Naive thymus-derived CD8-positive, alpha-beta T cell (primary cell): ENCODE results near the gene ARFGAP1. TPM values are rescaled to one million over a fixed set of nuclear protein-coding genes. Genes with fewer than 3 reads are reported as not detected.
"Not testable (repeated sequence)": the region's sequence is repeated elsewhere in the genome, so short reads cannot be mapped to it uniquely, and the experiment has no call there.

Source experiments
- ATAC-seq, 2 donors: fragments of 150-1000 bp; cut with Tn5 transposase in 1 of 2; sonication (Bioruptor Pico), chemical (Tn5 transposase) in 1 of 2; 1 replicate in 1 of 2; 2 replicates in 1 of 2; pipeline ENCODE4 v1.10.0; 2021; ENCODE audit warnings: mild to moderate bottlenecking in 2 of 2, moderate library complexity in 2 of 2
- POLR2A ChIA-PET: fragments of 350-600 bp; sonication (Branson Sonifier 250); formaldehyde crosslinking; loops from one replicate; lab custom pipeline; 2021; ENCODE audit warnings: antibody characterized with exemption; lab: Charles Lee
- DNase-seq, 10 donors: peaks; one replicate each; pipeline versions ENCODE4 v3.0.0 to v3.0.0-alpha.2; 2020 to 2022
- H3K27ac Mint-ChIP-seq, 10 donors: one replicate each; pipeline ENCODE4 v1.8.0; 2020 to 2022; ENCODE audit warnings: mild to moderate bottlenecking in 10 of 10, mixed read lengths in 10 of 10, moderate library complexity in 4 of 10, inconsistent platforms in 1 of 10
- H3K27me3 Mint-ChIP-seq, 5 donors: one replicate each; pipeline ENCODE4 v1.8.0; 2021 to 2022; ENCODE audit warnings: mixed read lengths in 5 of 5
- H3K36me3 Mint-ChIP-seq, 3 donors: one replicate each; pipeline ENCODE4 v1.8.0; 2020 to 2022; ENCODE audit warnings: mixed read lengths in 3 of 3, mild to moderate bottlenecking in 2 of 3, inconsistent platforms in 1 of 3
- H3K4me1 Mint-ChIP-seq, 4 donors: one replicate each; pipeline ENCODE4 v1.8.0; 2021 to 2022; ENCODE audit warnings: mixed read lengths in 4 of 4
- H3K4me3 Mint-ChIP-seq, 10 donors: one replicate each; pipeline ENCODE4 v1.8.0; 2020 to 2022; ENCODE audit warnings: mild to moderate bottlenecking in 10 of 10, mixed read lengths in 10 of 10, moderate library complexity in 6 of 10, inconsistent platforms in 1 of 10
- H3K9me3 Mint-ChIP-seq, 9 donors: one replicate each; pipeline ENCODE4 v1.8.0; 2020 to 2022; ENCODE audit warnings: mixed read lengths in 9 of 9, mild to moderate bottlenecking in 3 of 9, inconsistent platforms in 1 of 9, moderate library complexity in 1 of 9
- polyA plus RNA-seq, 3 donors: library from polyadenylated mRNA; unstranded; fragments of 300-500 nt; fragmentation: Illumina TruSeq; gene quantifications; one replicate each; pipeline ENCODE4 v1.2.3, GENCODE V29; 2021
- total RNA-seq, 8 experiments: library from RNA in 2 of 8; stranded (reverse) in 2 of 8; gene quantifications; one replicate each; pipeline ENCODE4 v1.2.3 and lab custom pipeline; 2021 to 2026

ARFGAP1 gene
- total and polyA plus RNA-seq, 5 experiments from 2014 or later: 11.5 to 101 (median 19.4) TPM

GRCh38 chr20:63303095-63303666, 30.6 kb downstream of the ARFGAP1 start:
- peaks cover 15 to 44% (median 25%) of the 10 kb centered on the region in 5 donors for H3K27me3 Mint-ChIP-seq
- POLR2A ChIA-PET: no interaction called here
- H3K9me3 Mint-ChIP-seq: peaks cover 0 to 17% (median 7%) of the 10 kb centered on the region in 9 donors
- DNase-seq (no peak), ATAC-seq (no peak)
- H3K27ac Mint-ChIP-seq: no peak overlapping the region
- no peak overlapping the region for H3K4me3 Mint-ChIP-seq
- peaks cover 0 to 3% (median 0%) of the 10 kb centered on the region in 4 donors for H3K4me1 Mint-ChIP-seq
- H3K36me3 Mint-ChIP-seq: peaks cover 0 to 18% (median 2%) of the 10 kb centered on the region in 3 donors

GRCh38 chr20:63305393-63305792, 32.8 kb downstream of the ARFGAP1 start:
- DNase-seq (no peak), ATAC-seq (no peak)
- H3K36me3 Mint-ChIP-seq: peaks cover 0 to 14% (median 0%) of the 10 kb centered on the region in 3 donors
- peaks cover 8 to 41% (median 14%) of the 10 kb centered on the region in 5 donors for H3K27me3 Mint-ChIP-seq
- POLR2A ChIA-PET: no interaction called here
- H3K9me3 Mint-ChIP-seq: peaks cover 0 to 17% (median 7%) of the 10 kb centered on the region in 9 donors
- H3K27ac Mint-ChIP-seq: no peak overlapping the region
- no peak overlapping the region for H3K4me3 Mint-ChIP-seq
- peaks cover 0 to 2% (median 0%) of the 10 kb centered on the region in 4 donors for H3K4me1 Mint-ChIP-seq

GRCh38 chr20:63305933-63306672, 33.5 kb downstream of the ARFGAP1 start:
- H3K4me1 Mint-ChIP-seq, ATAC-seq, H3K4me3 Mint-ChIP-seq, H3K27ac Mint-ChIP-seq, DNase-seq, POLR2A ChIA-PET: not testable (repeated sequence)
- Mint-ChIP-seq H3K27me3 (peaks cover 8 to 40% (median 14%) of the 10 kb centered on the region in 5 donors), H3K9me3 (peaks cover 0 to 16% (median 7%) of the 10 kb centered on the region in 9 donors), H3K36me3 (peaks cover 0 to 14% (median 0%) of the 10 kb centered on the region in 3 donors)

GRCh38 chr20:63306673-63307537, 34.3 kb downstream of the ARFGAP1 start:
- Mint-ChIP-seq H3K4me1 (peaks cover 0 to 4% (median under 1%) of the 10 kb centered on the region in 4 donors), H3K27me3 (peaks cover 5 to 38% (median 11%) of the 10 kb centered on the region in 5 donors), H3K27ac (no peak overlapping the region), H3K36me3 (peaks cover 0 to 7% (median 0%) of the 10 kb centered on the region in 3 donors), H3K9me3 (peaks cover 0 to 8% (median 2%) of the 10 kb centered on the region in 9 donors), H3K4me3 (no peak overlapping the region)
- POLR2A ChIA-PET: no interaction called here
- peak in 1 of 10 donors; percentile 60 for DNase-seq
- no peak for ATAC-seq

- Mint-ChIP-seq H3K4me1 (peaks cover 0 to 4% (median under 1%) of the 10 kb centered on the region in 4 donors), H3K27ac (no peak overlapping the region), H3K9me3 (peaks cover 0 to 3% (median 0%) of the 10 kb centered on the region in 9 donors), H3K4me3 (no peak overlapping the region), H3K27me3 (peaks cover 5 to 34% (median 9%) of the 10 kb centered on the region in 5 donors), H3K36me3 (peaks cover 0 to 3% (median 0%) of the 10 kb centered on the region in 3 donors)
- ATAC-seq: no peak
- POLR2A ChIA-PET: no interaction called here
- DNase-seq: peak in 1 of 10 donors; percentile 59
Observed at GRCh38 chr20:63307538-63308217, 35.1 kb downstream of the ARFGAP1 start.

GRCh38 chr20:63308218-63308911, 35.8 kb downstream of the ARFGAP1 start:
- ATAC-seq (no peak), DNase-seq (peak in 1 of 10 donors; percentile 55)
- no peaks in the 10 kb centered on the region for H3K9me3 Mint-ChIP-seq
- no peaks in the 10 kb centered on the region for H3K36me3 Mint-ChIP-seq
- POLR2A ChIA-PET: no interaction called here
- H3K4me1 Mint-ChIP-seq: peaks cover 0 to 4% (median under 1%) of the 10 kb centered on the region in 4 donors
- H3K27ac Mint-ChIP-seq: no peak overlapping the region
- no peak overlapping the region for H3K4me3 Mint-ChIP-seq
- peaks cover 3 to 36% (median 6%) of the 10 kb centered on the region in 5 donors for H3K27me3 Mint-ChIP-seq

GRCh38 chr20:63309261-63310071, 36.9 kb downstream of the ARFGAP1 start:
- no peak overlapping the region for H3K4me3 Mint-ChIP-seq
- ATAC-seq: peak in 1 of 2 donors; percentile 35

GRCh38 chr20:63310265-63310991, 37.8 kb downstream of the ARFGAP1 start:
- DNase-seq (peak in 1 of 10 donors; percentile 52), ATAC-seq (no peak)
- POLR2A ChIA-PET: no interaction called here
- Mint-ChIP-seq H3K27me3 (peaks cover 0 to 26% (median 6%) of the 10 kb centered on the region in 5 donors), H3K4me3 (no peak overlapping the region), H3K9me3 (no peaks in the 10 kb centered on the region), H3K27ac (peak overlapping the region in 1 of 10 donors; percentile 89), H3K4me1 (peaks cover 0 to 2% (median under 1%) of the 10 kb centered on the region in 4 donors), H3K36me3 (no peaks in the 10 kb centered on the region)

More at GRCh38 chr20:63309261-63310071, 36.9 kb downstream of the ARFGAP1 start:
- no peaks in the 10 kb centered on the region for H3K36me3 Mint-ChIP-seq
- H3K4me1 Mint-ChIP-seq: peaks cover 0 to 4% (median under 1%) of the 10 kb centered on the region in 4 donors
- H3K27ac Mint-ChIP-seq: peak overlapping the region in 1 of 10 donors; percentile 13
- H3K27me3 Mint-ChIP-seq: peaks cover 3 to 36% (median 6%) of the 10 kb centered on the region in 5 donors
- no peaks in the 10 kb centered on the region for H3K9me3 Mint-ChIP-seq
- POLR2A ChIA-PET: no interaction called here
- DNase-seq: peak in 4 of 10 donors; percentile 21 to 63 (median 22)

- DNase-seq (peak in 1 of 10 donors; percentile 34), ATAC-seq (no peak)
- H3K27me3 Mint-ChIP-seq: peaks cover 0 to 25% (median 6%) of the 10 kb centered on the region in 5 donors
- H3K36me3 Mint-ChIP-seq: no peaks in the 10 kb centered on the region
- H3K9me3 Mint-ChIP-seq: no peaks in the 10 kb centered on the region
- H3K27ac Mint-ChIP-seq: no peak overlapping the region
- POLR2A ChIA-PET: no interaction called here
- H3K4me1 Mint-ChIP-seq: peaks cover 0 to 2% (median under 1%) of the 10 kb centered on the region in 4 donors
- H3K4me3 Mint-ChIP-seq: no peak overlapping the region
Observed at GRCh38 chr20:63311186-63311832, 38.7 kb downstream of the ARFGAP1 start.

- Mint-ChIP-seq H3K9me3 (no peaks in the 10 kb centered on the region), H3K27ac (no peak overlapping the region), H3K4me3 (no peak overlapping the region), H3K36me3 (no peaks in the 10 kb centered on the region), H3K27me3 (peaks cover 0 to 25% (median 6%) of the 10 kb centered on the region in 5 donors), H3K4me1 (peaks cover 0 to 2% (median under 1%) of the 10 kb centered on the region in 4 donors)
- ATAC-seq: no peak
- peak in 1 of 10 donors; percentile 4 for DNase-seq
- POLR2A ChIA-PET: no interaction called here
Observed at GRCh38 chr20:63311833-63312243, 39.2 kb downstream of the ARFGAP1 start.
